ENCODE measurements around the gene GALT. TPM values are rescaled to one million over a fixed set of nuclear protein-coding genes. Genes with fewer than 3 reads are reported as not detected.

The GALT gene
- total RNA-seq, 4 donors from 2014 or later = 73.5 to 147 (median 97.3) TPM

GRCh38 chr9:34686231-34686630, 39.8 kb downstream of the GALT start:
- Histone ChIP-seq H3K9me3 (no peaks in the 10 kb centered on the region), H3K27me3 (no peaks in the 10 kb centered on the region), H3K36me3 (no peaks in the 10 kb centered on the region), H3K27ac (no peak overlapping the region), H3K4me3 (no peak overlapping the region), H3K4me1 (peaks cover 0 to 16% (median 0%) of the 10 kb centered on the region in 4 donors)
- in situ Hi-C loops (cut with MboI; ENCODE audit: low pct_ligation_motif_present in 1 of 4, low pct_unique_long_range_greater_than_20kb in 1 of 4, low sequenced_read_pairs in 3 of 4) (no loop called here), intact Hi-C loops (cut with DNase I; ENCODE audit: low total_unique reads) (no loop called here)
- WGBS, 2 donors (ENCODE audit: low coverage in 1 of 2) = 77 to 84% methylated on average over 5 of the region's 5 CpGs
- no peak for DNase-seq
- no peak for TF ChIP-seq EP300 (IDR thresholded peaks at IDR 0.05; ENCODE audit: low read depth)

- TF ChIP-seq CTCF (IDR thresholded peaks at IDR 0.05) (no peak), POLR2AphosphoS5 (IDR thresholded peaks at IDR 0.05) (no peak), POLR2A (IDR thresholded peaks at IDR 0.05) (no peak), EP300 (IDR thresholded peaks at IDR 0.05; ENCODE audit: low read depth) (no peak)
- Histone ChIP-seq H3K9me3 (no peaks in the 10 kb centered on the region), H3K27me3 (no peaks in the 10 kb centered on the region), H3K27ac (no peak overlapping the region), H3K36me3 (no peaks in the 10 kb centered on the region), H3K4me3 (no peak overlapping the region), H3K4me1 (peaks cover 0 to 16% (median 0%) of the 10 kb centered on the region in 4 donors)
- no peak for DNase-seq
- in situ Hi-C loops (cut with MboI; ENCODE audit: low pct_ligation_motif_present in 1 of 4, low pct_unique_long_range_greater_than_20kb in 1 of 4, low sequenced_read_pairs in 3 of 4) (no loop called here), intact Hi-C loops (cut with DNase I; ENCODE audit: low total_unique reads) (no loop called here)
- WGBS, 2 donors (ENCODE audit: low coverage in 1 of 2) = 50 to 65% methylated on average over 1 of the region's 1 CpG
Measured at GRCh38 chr9:34686732-34687131, 40.3 kb downstream of the GALT start.

GRCh38 chr9:34687276-34688030, 41.0 kb downstream of the GALT start:
- Histone ChIP-seq H3K4me3 (no peak overlapping the region), H3K36me3 (no peaks in the 10 kb centered on the region), H3K27me3 (no peaks in the 10 kb centered on the region), H3K4me1 (peaks cover 0 to 16% (median 0%) of the 10 kb centered on the region in 4 donors), H3K27ac (no peak overlapping the region), H3K9me3 (no peaks in the 10 kb centered on the region)
- 76 to 96% methylated on average over 4 to 10 of the region's 10 CpGs for WGBS, 2 donors (ENCODE audit: low coverage in 1 of 2)
- intact Hi-C loops (cut with DNase I; ENCODE audit: low total_unique reads) (no loop called here), in situ Hi-C loops (cut with MboI; ENCODE audit: low pct_ligation_motif_present in 1 of 4, low pct_unique_long_range_greater_than_20kb in 1 of 4, low sequenced_read_pairs in 3 of 4) (no loop called here)
- no peak for DNase-seq
- no peak for TF ChIP-seq POLR2A (IDR thresholded peaks at IDR 0.05)
- no peak for TF ChIP-seq EP300 (IDR thresholded peaks at IDR 0.05; ENCODE audit: low read depth)
- no peak for TF ChIP-seq POLR2AphosphoS5 (IDR thresholded peaks at IDR 0.05)
- TF ChIP-seq CTCF (IDR thresholded peaks at IDR 0.05) = no peak

- no peak for DNase-seq
- H3K9me3 ChIP-seq = no peaks in the 10 kb centered on the region
- no peaks in the 10 kb centered on the region for H3K27me3 ChIP-seq
- in situ Hi-C loops (cut with MboI; ENCODE audit: low pct_ligation_motif_present in 1 of 4, low pct_unique_long_range_greater_than_20kb in 1 of 4, low sequenced_read_pairs in 3 of 4) (no loop called here), intact Hi-C loops (cut with DNase I; ENCODE audit: low total_unique reads) (no loop called here)
- H3K4me1 ChIP-seq = peaks cover 0 to 16% (median 0%) of the 10 kb centered on the region in 4 donors
- TF ChIP-seq EP300 (IDR thresholded peaks at IDR 0.05; ENCODE audit: low read depth) (no peak), CTCF (IDR thresholded peaks at IDR 0.05) (no peak), POLR2A (IDR thresholded peaks at IDR 0.05) (no peak), POLR2AphosphoS5 (IDR thresholded peaks at IDR 0.05) (no peak)
- H3K36me3 ChIP-seq = no peaks in the 10 kb centered on the region
- WGBS, 2 donors (ENCODE audit: low coverage in 1 of 2) = 62% methylated on average over 5 of the region's 5 CpGs; no CpG with 5 or more reads in 1 of the 2 donors
- no peak overlapping the region for H3K4me3 ChIP-seq
- no peak overlapping the region for H3K27ac ChIP-seq
Measured at GRCh38 chr9:34688329-34689115, 42.0 kb downstream of the GALT start.
